Mucosa of stomach (tissue), 1 donor: ENCODE results near the gene RNGTT.

Experiments used
- H3K27me3 ChIP-seq: one replicate; pipeline ENCODE4 v1.7.0; 2013; ENCODE audit warnings: mild to moderate bottlenecking, low read length; ENCODE audit not compliant: control insufficient read depth, insufficient read depth
- H3K36me3 ChIP-seq: one replicate; pipeline ENCODE4 v1.7.0; 2013; ENCODE audit warnings: low read length; ENCODE audit not compliant: control insufficient read depth, insufficient read depth
- H3K4me1 ChIP-seq: one replicate; pipeline ENCODE4 v1.7.0; 2013; ENCODE audit warnings: mild to moderate bottlenecking, low read length; ENCODE audit not compliant: control insufficient read depth, insufficient read depth
- H3K4me3 ChIP-seq: one replicate; pipeline ENCODE4 v1.7.0; 2013; ENCODE audit warnings: low read length
- H3K9ac ChIP-seq: one replicate; pipeline ENCODE4 v1.7.0; 2013; ENCODE audit warnings: mild to moderate bottlenecking, low read length, moderate library complexity
- H3K9me3 ChIP-seq: one replicate; pipeline ENCODE4 v1.7.0; 2013; ENCODE audit warnings: mild to moderate bottlenecking, low read length, moderate library complexity; ENCODE audit not compliant: control insufficient read depth
- donor health status: Pancreatic carcinoma.

The RNGTT gene

DNA sequence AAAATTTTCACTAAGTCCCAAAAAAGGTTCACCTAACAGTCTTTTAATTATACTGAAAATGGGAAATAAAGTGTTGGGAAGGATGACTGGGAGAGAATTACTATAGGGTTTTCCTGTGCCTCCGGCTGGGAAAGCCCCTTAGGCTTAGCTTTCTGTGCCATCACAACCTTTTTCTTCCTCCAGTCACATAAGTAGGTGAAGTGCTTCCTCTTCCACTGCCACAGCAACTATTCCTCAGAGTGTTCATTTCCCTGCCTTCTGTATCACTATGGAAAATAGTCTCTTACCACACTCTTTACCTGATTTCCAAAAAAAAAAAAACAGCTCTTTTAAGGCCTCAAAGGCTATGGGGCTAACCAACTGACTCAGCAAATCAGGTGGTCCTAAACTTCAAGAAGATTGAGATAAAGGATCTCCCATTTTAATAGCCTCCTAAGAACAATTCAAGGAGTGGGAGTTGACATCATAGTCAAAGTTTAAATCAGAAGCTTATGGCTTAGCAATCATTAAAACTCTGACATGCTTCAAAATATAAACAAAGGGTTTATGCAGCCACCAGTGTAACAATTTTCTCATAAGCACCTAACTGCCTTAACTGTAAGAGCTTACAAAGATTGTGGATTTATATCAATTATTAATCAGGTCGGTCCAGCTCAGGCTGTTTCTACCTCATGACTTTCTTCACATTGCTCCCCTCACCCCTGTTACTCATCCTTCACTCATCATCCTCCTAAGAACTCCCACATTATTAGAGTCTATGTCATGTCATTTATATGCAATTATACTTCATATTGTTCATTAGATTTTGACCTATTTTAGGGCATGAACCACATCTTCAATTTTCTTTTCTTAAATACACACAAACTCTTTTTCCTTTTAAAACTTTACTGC, 95.3 kb downstream of the RNGTT start:
- H3K4me3 ChIP-seq: no peak overlapping the region
- H3K9me3 ChIP-seq: no peaks in the 10 kb centered on the region
- H3K9ac ChIP-seq: no peak overlapping the region
- H3K27me3 ChIP-seq: no peaks in the 10 kb centered on the region
- no peaks in the 10 kb centered on the region for H3K36me3 ChIP-seq
- no peaks in the 10 kb centered on the region for H3K4me1 ChIP-seq

- no peaks in the 10 kb centered on the region for H3K4me1 ChIP-seq
- no peak overlapping the region for H3K9ac ChIP-seq
- no peaks in the 10 kb centered on the region for H3K36me3 ChIP-seq
- no peaks in the 10 kb centered on the region for H3K27me3 ChIP-seq
- no peak overlapping the region for H3K4me3 ChIP-seq
- H3K9me3 ChIP-seq: no peaks in the 10 kb centered on the region
These were observed 96.6 kb downstream of the RNGTT start for GRCh38 chr6:88866856-88867255.

- Histone ChIP-seq H3K27me3 (no peaks in the 10 kb centered on the region), H3K9me3 (no peaks in the 10 kb centered on the region), H3K4me3 (no peak overlapping the region), H3K36me3 (no peaks in the 10 kb centered on the region), H3K9ac (no peak overlapping the region), H3K4me1 (no peaks in the 10 kb centered on the region)
These were observed 98.1 kb downstream of the RNGTT start for GRCh38 chr6:88865275-88865674.

GRCh38 chr6:88864359-88865054, 98.9 kb downstream of the RNGTT start:
- no peak overlapping the region for H3K4me3 ChIP-seq
- no peaks in the 10 kb centered on the region for H3K9me3 ChIP-seq
- no peaks in the 10 kb centered on the region for H3K4me1 ChIP-seq
- H3K9ac ChIP-seq: no peak overlapping the region
- H3K27me3 ChIP-seq: no peaks in the 10 kb centered on the region
- no peaks in the 10 kb centered on the region for H3K36me3 ChIP-seq

GRCh38 chr6:88860310-88860709, 103.1 kb downstream of the RNGTT start:
- Histone ChIP-seq H3K4me1 (no peaks in the 10 kb centered on the region), H3K4me3 (no peak overlapping the region), H3K36me3 (no peaks in the 10 kb centered on the region), H3K9ac (no peak overlapping the region), H3K9me3 (no peaks in the 10 kb centered on the region), H3K27me3 (no peaks in the 10 kb centered on the region)

DNA sequence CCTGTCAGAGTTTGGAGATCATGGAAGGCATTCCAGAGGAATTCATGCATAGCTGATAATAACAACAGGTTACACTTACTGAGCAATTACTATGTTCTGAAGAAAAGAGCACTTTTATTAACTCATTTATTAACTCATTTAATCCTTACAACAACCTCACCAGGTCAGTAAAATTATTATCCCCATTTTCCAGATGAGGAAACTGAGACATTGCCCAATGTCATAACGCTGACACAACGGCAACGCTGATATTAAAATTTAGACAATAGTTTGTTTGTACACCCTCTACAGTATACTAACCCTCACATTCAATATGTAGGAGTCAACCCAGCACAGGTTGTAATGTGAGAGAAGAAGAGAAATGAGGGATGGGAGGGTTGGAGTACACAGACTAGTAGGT, 105.0 kb downstream of the RNGTT start:
- no peak overlapping the region for H3K4me3 ChIP-seq
- H3K27me3 ChIP-seq: no peaks in the 10 kb centered on the region
- no peak overlapping the region for H3K9ac ChIP-seq
- H3K9me3 ChIP-seq: no peaks in the 10 kb centered on the region
- H3K4me1 ChIP-seq: no peaks in the 10 kb centered on the region
- no peaks in the 10 kb centered on the region for H3K36me3 ChIP-seq

GRCh38 chr6:88856566-88856965, 106.9 kb downstream of the RNGTT start:
- no peaks in the 10 kb centered on the region for H3K36me3 ChIP-seq
- no peak overlapping the region for H3K4me3 ChIP-seq
- no peaks in the 10 kb centered on the region for H3K4me1 ChIP-seq
- H3K27me3 ChIP-seq: no peaks in the 10 kb centered on the region
- no peaks in the 10 kb centered on the region for H3K9me3 ChIP-seq
- no peak overlapping the region for H3K9ac ChIP-seq

GRCh38 chr6:88855541-88856147, 107.8 kb downstream of the RNGTT start:
- H3K27me3 ChIP-seq: no peaks in the 10 kb centered on the region
- H3K9ac ChIP-seq: no peak overlapping the region
- H3K9me3 ChIP-seq: no peaks in the 10 kb centered on the region
- no peak overlapping the region for H3K4me3 ChIP-seq
- no peaks in the 10 kb centered on the region for H3K36me3 ChIP-seq
- H3K4me1 ChIP-seq: no peaks in the 10 kb centered on the region

- no peaks in the 10 kb centered on the region for H3K27me3 ChIP-seq
- no peaks in the 10 kb centered on the region for H3K4me1 ChIP-seq
- no peaks in the 10 kb centered on the region for H3K9me3 ChIP-seq
- H3K36me3 ChIP-seq: no peaks in the 10 kb centered on the region
- no peak overlapping the region for H3K4me3 ChIP-seq
- H3K9ac ChIP-seq: no peak overlapping the region
These were observed 110.6 kb downstream of the RNGTT start for GRCh38 chr6:88852775-88853174.

DNA sequence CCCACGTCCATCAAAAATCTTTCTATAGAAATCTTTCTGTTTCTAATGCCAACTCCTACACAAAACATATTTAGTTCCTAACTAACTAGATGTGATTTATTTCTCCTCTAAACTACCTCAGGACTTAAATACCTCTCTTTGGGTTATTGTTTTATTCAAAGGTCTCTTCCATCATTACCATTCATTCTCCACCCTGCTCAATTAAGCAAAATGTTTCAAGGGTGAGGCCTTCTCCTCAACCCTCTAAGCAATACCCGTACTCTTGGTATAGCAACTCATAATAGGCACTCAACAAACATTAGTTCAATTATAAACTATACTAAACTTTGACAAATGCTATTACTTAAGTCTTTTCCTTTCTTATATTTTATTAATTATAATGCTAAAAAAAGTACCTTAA, 111.4 kb downstream of the RNGTT start:
- Histone ChIP-seq H3K27me3 (no peaks in the 10 kb centered on the region), H3K4me1 (no peaks in the 10 kb centered on the region), H3K36me3 (no peaks in the 10 kb centered on the region), H3K4me3 (no peak overlapping the region), H3K9me3 (no peaks in the 10 kb centered on the region), H3K9ac (no peak overlapping the region)

- Histone ChIP-seq H3K27me3 (no peaks in the 10 kb centered on the region), H3K4me3 (no peak overlapping the region), H3K9me3 (no peaks in the 10 kb centered on the region), H3K4me1 (no peaks in the 10 kb centered on the region), H3K9ac (no peak overlapping the region), H3K36me3 (no peaks in the 10 kb centered on the region)
These were observed 114.5 kb downstream of the RNGTT start for GRCh38 chr6:88848870-88849269.

DNA sequence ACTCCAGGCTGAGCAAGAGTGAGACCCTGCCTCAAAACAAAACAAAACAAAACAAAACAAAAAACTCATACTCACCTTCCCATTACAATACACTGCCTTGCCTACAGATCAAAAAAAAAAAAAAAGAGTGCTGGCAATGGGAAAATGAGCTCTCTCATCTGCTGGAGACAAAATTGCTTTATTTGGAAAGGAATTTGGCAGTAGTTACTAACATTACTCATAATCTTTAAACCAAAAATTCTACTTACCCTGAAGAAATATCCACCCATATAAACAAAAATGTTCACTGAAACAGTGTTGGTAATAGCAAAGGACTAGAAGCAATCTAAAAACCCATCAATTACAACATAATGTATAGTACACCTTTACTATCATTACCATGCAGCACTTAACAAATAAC, 120.4 kb downstream of the RNGTT start:
- Histone ChIP-seq H3K27me3 (no peaks in the 10 kb centered on the region), H3K9ac (no peak overlapping the region), H3K36me3 (no peaks in the 10 kb centered on the region), H3K9me3 (no peaks in the 10 kb centered on the region), H3K4me1 (peaks cover 6% of the 10 kb centered on the region), H3K4me3 (no peak overlapping the region)
